ENCODE measurements around the gene MC2R.

GRCh38 chr18:13895505-13896033, 19.8 kb downstream of the MC2R start:
- no peak for TF ChIP-seq CTCF (IDR thresholded peaks at IDR 0.05; ENCODE audit: poor library complexity)
- TF ChIP-seq EZH2 (IDR thresholded peaks at IDR 0.05; ENCODE audit: borderline replicate concordance): no peak
